H1 (cell line): ENCODE measurements around the gene MAGI2. TPM values are rescaled to one million over a fixed set of nuclear protein-coding genes. Genes with fewer than 3 reads are reported as not detected.

Experiments used
- CTCF ChIA-PET: fragments of 300-600 bp; sonication (Branson Sonifier 250); formaldehyde crosslinking; loops from one replicate; lab custom pipeline; 2021; ENCODE audit not compliant: partially characterized antibody; lab: Charles Lee
- POLR2A ChIA-PET: fragments of 300-600 bp; sonication (Branson Sonifier 250); formaldehyde crosslinking; loops from one replicate; lab custom pipeline; 2021; ENCODE audit warnings: inconsistent platforms; ENCODE audit not compliant: partially characterized antibody; lab: Charles Lee
- DNase-seq, 2 experiments: peaks; one replicate each; pipeline versions ENCODE4 v3.0.0 to v3.0.0-alpha.2; 2010 to 2022; ENCODE audit warnings: low spot score in 2 of 2, low read depth in 1 of 2, mixed read lengths in 1 of 2
- FAIRE-seq: peaks from 2 replicates; lab custom pipeline; 2011; peaks lifted over from hg19 to GRCh38; lab: Jason Lieb, UNC
- H2AFZ ChIP-seq: 2 replicates; pipeline ENCODE4 v1.8.1; 2012; ENCODE audit warnings: low read length, inconsistent platforms
- H2AK5ac ChIP-seq: 2 replicates; pipeline ENCODE4 v1.6.1; 2013; ENCODE audit warnings: low read depth, low read length
- H2BK120ac ChIP-seq: replicated peaks from 2 replicates; pipeline ENCODE3; 2013; ENCODE audit warnings: low read depth, low read length, inconsistent platforms
- H2BK12ac ChIP-seq: 2 replicates; pipeline ENCODE4 v1.6.1; 2013; ENCODE audit warnings: low read depth, low read length
- H2BK15ac ChIP-seq: 2 replicates; pipeline ENCODE4 v1.6.1; 2013; ENCODE audit warnings: low read length
- H2BK20ac ChIP-seq: 2 replicates; pipeline ENCODE4 v1.6.1; 2013; ENCODE audit warnings: low read length
- H2BK5ac ChIP-seq: 2 replicates; pipeline ENCODE4 v1.6.1; 2013; ENCODE audit warnings: low read depth, low read length
- H3K14ac ChIP-seq: 2 replicates; pipeline ENCODE4 v1.6.1; 2013; ENCODE audit warnings: inconsistent platforms; ENCODE audit not compliant: insufficient read length
- H3K18ac ChIP-seq: 2 replicates; pipeline ENCODE4 v1.6.1; 2013; ENCODE audit warnings: low read length; ENCODE audit errors: extremely low read depth
- H3K23ac ChIP-seq: 2 replicates; pipeline ENCODE4 v1.6.1; 2013; ENCODE audit warnings: inconsistent platforms; ENCODE audit not compliant: insufficient read length
- H3K23me2 ChIP-seq: 2 replicates; pipeline ENCODE4 v1.6.1; 2013; ENCODE audit warnings: low read depth, low read length
- H3K27ac ChIP-seq: 2 replicates; pipeline ENCODE4 v1.6.1; 2011; ENCODE audit warnings: low read depth, low read length, inconsistent platforms
- H3K27me3 ChIP-seq, 4 experiments: replicated peaks in 1 of 4; 1 replicate in 1 of 4; 2 replicates in 3 of 4; pipeline versions ENCODE4 v1.6.1 to v1.8.1; 2011 to 2013; ENCODE audit warnings: low read length in 3 of 4, mild to moderate bottlenecking in 3 of 4, inconsistent platforms in 2 of 4, mixed read lengths in 2 of 4, moderate library complexity in 1 of 4; ENCODE audit not compliant: control insufficient read depth in 3 of 4, insufficient read depth in 3 of 4; ENCODE audit errors: extremely low read depth in 1 of 4
- H3K36me3 ChIP-seq, 4 experiments: 2 replicates each; pipeline versions ENCODE4 v1.6.1 to v1.8.1; 2011 to 2013; ENCODE audit warnings: mild to moderate bottlenecking in 4 of 4, low read length in 3 of 4, moderate library complexity in 2 of 4, control low read depth in 1 of 4, inconsistent platforms in 1 of 4; ENCODE audit not compliant: insufficient read depth in 4 of 4, control insufficient read depth in 2 of 4
- H3K4ac ChIP-seq: replicated peaks from 2 replicates; pipeline ENCODE3; 2013; ENCODE audit warnings: low read length, low read depth, mixed read lengths, inconsistent platforms; ENCODE audit not compliant: insufficient read length
- H3K4me1 ChIP-seq, 4 experiments: replicated peaks in 1 of 4; 1 replicate in 1 of 4; 2 replicates in 3 of 4; pipeline versions ENCODE4 v1.6.1 to v1.8.1; 2011 to 2013; ENCODE audit warnings: low read length in 3 of 4, inconsistent platforms in 2 of 4, mixed read lengths in 1 of 4; ENCODE audit not compliant: insufficient read depth in 4 of 4, control insufficient read depth in 3 of 4
- H3K4me2 ChIP-seq, 2 experiments: 2 replicates each; pipeline versions ENCODE4 v1.6.1 to v1.8.1; 2011 to 2013; ENCODE audit warnings: low read depth in 2 of 2, low read length in 2 of 2, control low read depth in 1 of 2, inconsistent platforms in 1 of 2, mild to moderate bottlenecking in 1 of 2; ENCODE audit not compliant: insufficient read depth in 1 of 2
- H3K4me3 ChIP-seq, 4 experiments: fragments of 200-600, 300-600 bp in 1 of 4; sonication (generic), shearing (Covaris generic), sonication (Bioruptor Twin) in 1 of 4; 2 replicates each; pipeline versions ENCODE4 v1.5.1 to v1.8.1; 2011 to 2016; ENCODE audit warnings: low read length in 4 of 4, low read depth in 3 of 4, control low read depth in 2 of 4, inconsistent platforms in 2 of 4, mild to moderate bottlenecking in 2 of 4, mixed read lengths in 1 of 4, moderate library complexity in 1 of 4; ENCODE audit not compliant: insufficient read depth in 2 of 4; ENCODE audit errors: extremely low read depth in 1 of 4
- H3K56ac ChIP-seq: replicated peaks from 2 replicates; pipeline ENCODE3; 2013; ENCODE audit warnings: low read depth, mild to moderate bottlenecking, mixed read lengths, low read length, inconsistent platforms; ENCODE audit not compliant: insufficient read length
- H3K79me1 ChIP-seq: 2 replicates; pipeline ENCODE4 v1.6.1; 2013; ENCODE audit warnings: low read depth, low read length, control low read depth
- H3K79me2 ChIP-seq, 2 experiments: 2 replicates each; pipeline versions ENCODE4 v1.6.1 to v1.8.1; 2012 to 2013; ENCODE audit warnings: low read length in 2 of 2, mild to moderate bottlenecking in 2 of 2, inconsistent platforms in 1 of 2; ENCODE audit not compliant: insufficient read depth in 2 of 2, control insufficient read depth in 1 of 2
- H3K9ac ChIP-seq, 4 experiments: replicated peaks in 1 of 4; 1 replicate in 1 of 4; 2 replicates in 3 of 4; pipeline versions ENCODE4 v1.6.1 to v1.8.1; 2011 to 2013; ENCODE audit warnings: low read depth in 3 of 4, low read length in 3 of 4, control low read depth in 2 of 4, mild to moderate bottlenecking in 2 of 4, moderate library complexity in 2 of 4, inconsistent platforms in 1 of 4; ENCODE audit errors: extremely low read depth in 1 of 4
- H3K9me3 ChIP-seq, 2 experiments: 2 replicates each; pipeline versions ENCODE4 v1.6.1 to v1.8.1; 2012 to 2013; ENCODE audit warnings: mild to moderate bottlenecking in 2 of 2, moderate library complexity in 2 of 2, control low read depth in 1 of 2, inconsistent platforms in 1 of 2, low read depth in 1 of 2, low read length in 1 of 2, mixed read lengths in 1 of 2; ENCODE audit not compliant: insufficient read depth in 2 of 2
- H4K20me1 ChIP-seq, 2 experiments: replicated peaks in 1 of 2; 2 replicates each; pipeline versions ENCODE3 to v1.8.1; 2011 to 2013; ENCODE audit warnings: inconsistent platforms in 2 of 2, low read length in 2 of 2, mild to moderate bottlenecking in 1 of 2; ENCODE audit not compliant: insufficient read depth in 2 of 2, control insufficient read depth in 1 of 2
- H4K5ac ChIP-seq: 2 replicates; pipeline ENCODE4 v1.6.1; 2013; ENCODE audit warnings: low read length, low read depth, mixed read lengths, inconsistent platforms; ENCODE audit not compliant: insufficient read length
- H4K8ac ChIP-seq: 2 replicates; pipeline ENCODE4 v1.8.0; 2013; ENCODE audit warnings: mild to moderate bottlenecking, moderate library complexity, low read length, inconsistent platforms; ENCODE audit not compliant: insufficient read depth; ENCODE audit errors: extremely low read depth
- H4K91ac ChIP-seq: replicated peaks from 2 replicates; pipeline ENCODE3; 2013; ENCODE audit warnings: low read length, mixed read lengths, inconsistent platforms; ENCODE audit not compliant: insufficient read length
- BCL11A ChIP-seq, 2 experiments: IDR thresholded peaks; one replicate each; pipeline ENCODE4 v1.6.1; 2011; ENCODE audit warnings: low read depth in 2 of 2, low read length in 2 of 2, mild to moderate bottlenecking in 2 of 2
- CBX5 ChIP-seq: fragments of 300-800, 300-1000 bp; sonication (generic); IDR thresholded peaks from 2 replicates; pipeline ENCODE4 v1.7.1; 2016; ENCODE audit warnings: antibody characterized with exemption, low read length, low read depth
- CHD1 ChIP-seq: IDR thresholded peaks from 2 replicates; pipeline ENCODE4 v1.6.1; 2012; ENCODE audit warnings: low read depth, low read length, improper control_type of control experiment
- CREB1 ChIP-seq: IDR thresholded peaks from 2 replicates; pipeline ENCODE4 v1.6.1; 2012; ENCODE audit warnings: inconsistent platforms
- GABPA ChIP-seq: IDR thresholded peaks from 2 replicates; pipeline ENCODE4 v1.6.1; 2011; ENCODE audit warnings: mild to moderate bottlenecking, low read length, moderate library complexity, borderline replicate concordance; ENCODE audit not compliant: insufficient read depth
- JUN ChIP-seq: IDR thresholded peaks from 2 replicates; pipeline ENCODE4 v1.6.1; 2011; ENCODE audit warnings: low read depth, mild to moderate bottlenecking, improper control_type of control experiment, low read length
- JUND ChIP-seq: IDR thresholded peaks from 2 replicates; pipeline ENCODE4 v1.6.1; 2011; ENCODE audit warnings: mild to moderate bottlenecking, improper control_type of control experiment, low read length
- NRF1 ChIP-seq: IDR thresholded peaks from 2 replicates; pipeline ENCODE4 v1.6.1; 2011; ENCODE audit warnings: mild to moderate bottlenecking, low read depth, low read length, improper control_type of control experiment
- SIX5 ChIP-seq: IDR thresholded peaks from 2 replicates; pipeline ENCODE4 v1.6.1; 2011; ENCODE audit warnings: mild to moderate bottlenecking, low read depth, low read length
- SP4 ChIP-seq: IDR thresholded peaks from 2 replicates; pipeline ENCODE4 v1.6.1; 2012; ENCODE audit warnings: low read length, inconsistent platforms
- WGBS, 2 experiments: shearing (Covaris generic) in 1 of 2; methylation state at CpG; one replicate each; pipeline versions ENCODE4 v1.1.6 to v1.1.7; 2013 to 2015; ENCODE audit warnings: low lambda C conversion rate in 2 of 2, mixed read lengths in 2 of 2, inconsistent platforms in 1 of 2, low coverage in 1 of 2, missing lambda C conversion rate in 1 of 2; ENCODE audit not compliant: insufficient replicate concordance in 2 of 2, insufficient coverage in 1 of 2, insufficient read length in 1 of 2; ENCODE audit errors: extremely low coverage in 1 of 2, missing lambda C conversion rate in 1 of 2; 5-methylcytosine and 5-hydroxymethylcytosine counted together
- polyA plus RNA-seq, 7 experiments: library from polyadenylated mRNA; depleted of rRNA in 3 of 7; stranded (reverse) in 5 of 7; unstranded in 2 of 7; fragments of >200 nt in 5 of 7; fragments of 200-250 nt in 2 of 7; gene quantifications; 1 replicate in 5 of 7; 2 replicates in 1 of 7; 4 replicates in 1 of 7; pipeline versions ENCODE4 v1.2.1 to v1.2.3, GENCODE V29; 2011 to 2013; ENCODE audit warnings: missing spikeins in 2 of 7, mixed read lengths in 2 of 7
- total RNA-seq: library from RNA; stranded (reverse); fragmentation: NEBNext Ultra II Directional; extraction: Animal tissue kit (Norgen Biotek cat#: 25700); gene quantifications from 2 replicates; pipeline ENCODE4 v1.2.1, GENCODE V29; 2021
- TF ChIP-seq, protein P1 (sequence below), 3 experiments: IDR thresholded peaks; 1 replicate in 2 of 3; 2 replicates in 1 of 3; pipeline versions ENCODE4 v1.5.1 to v1.6.1; 2011; ENCODE audit warnings: low read length in 3 of 3, mild to moderate bottlenecking in 3 of 3, inconsistent platforms in 2 of 3, low read depth in 1 of 3, moderate library complexity in 1 of 3; ENCODE audit not compliant: insufficient read depth in 1 of 3; ENCODE audit errors: control extremely low read depth in 1 of 3

The MAGI2 gene
- total and polyA plus RNA-seq, 2 of the 8 experiments (the other 6 are each of a cell fraction or from before 2014, with no cell fraction given): 6.0 to 27.3 TPM

DNA sequence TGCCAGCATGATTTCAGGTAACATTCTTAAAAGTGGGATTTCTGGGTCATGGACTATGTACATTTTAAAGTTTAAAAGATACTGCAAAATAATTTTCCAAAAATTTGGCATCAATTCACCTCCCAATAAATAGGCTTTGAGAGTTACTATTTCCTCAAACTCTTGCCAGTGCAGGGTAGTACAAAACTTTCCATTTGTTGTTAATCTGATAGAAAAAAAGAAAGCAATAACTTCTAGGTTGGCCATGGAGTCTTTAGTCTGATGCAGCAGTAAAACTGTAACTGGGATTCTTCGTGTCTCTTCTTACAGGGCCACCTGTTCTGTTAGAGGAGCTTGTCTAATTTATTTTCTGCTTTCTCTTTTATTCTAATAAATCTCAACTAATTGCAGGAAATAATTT is 241.1 kb downstream of the MAGI2 start:
- Histone ChIP-seq H3K23ac (no peak overlapping the region), H4K8ac (no peak overlapping the region), H2AK5ac (no peak overlapping the region), H3K18ac (no peak overlapping the region), H2AFZ (no peak overlapping the region), H3K4me3 (no peak overlapping the region), H2BK120ac (no peak overlapping the region), H3K9me3 (no peaks in the 10 kb centered on the region), H2BK12ac (no peak overlapping the region), H3K79me1 (no peaks in the 10 kb centered on the region), H3K27me3 (no peaks in the 10 kb centered on the region), H3K23me2 (no peaks in the 10 kb centered on the region), H4K91ac (no peak overlapping the region), H3K14ac (no peak overlapping the region), H3K27ac (no peak overlapping the region), H4K20me1 (no peaks in the 10 kb centered on the region), H4K5ac (no peak overlapping the region), H3K56ac (no peak overlapping the region), H3K4me2 (no peak overlapping the region), H3K4me1 (peaks cover 0 to 3% (median 0%) of the 10 kb centered on the region in 4 experiments; a peak in 2 of 7 replicates), H2BK5ac (no peak overlapping the region), H3K36me3 (no peaks in the 10 kb centered on the region), H3K9ac (no peak overlapping the region), H2BK20ac (no peak overlapping the region), H3K4ac (no peak overlapping the region), H3K79me2 (no peaks in the 10 kb centered on the region), H2BK15ac (no peak overlapping the region)
- TF ChIP-seq NRF1: no peak
- no peak for TF ChIP-seq CREB1
- no peak for TF ChIP-seq SP4
- TF ChIP-seq JUND: no peak
- TF ChIP-seq SIX5: no peak
- no peak for TF ChIP-seq JUN
- TF ChIP-seq BCL11A (IDR thresholded peaks at IDR 0.05; ENCODE audit: low read depth in 2 of 2, low read length in 2 of 2): no peak
- TF ChIP-seq CBX5: no peak
- TF ChIP-seq, protein P1, sequence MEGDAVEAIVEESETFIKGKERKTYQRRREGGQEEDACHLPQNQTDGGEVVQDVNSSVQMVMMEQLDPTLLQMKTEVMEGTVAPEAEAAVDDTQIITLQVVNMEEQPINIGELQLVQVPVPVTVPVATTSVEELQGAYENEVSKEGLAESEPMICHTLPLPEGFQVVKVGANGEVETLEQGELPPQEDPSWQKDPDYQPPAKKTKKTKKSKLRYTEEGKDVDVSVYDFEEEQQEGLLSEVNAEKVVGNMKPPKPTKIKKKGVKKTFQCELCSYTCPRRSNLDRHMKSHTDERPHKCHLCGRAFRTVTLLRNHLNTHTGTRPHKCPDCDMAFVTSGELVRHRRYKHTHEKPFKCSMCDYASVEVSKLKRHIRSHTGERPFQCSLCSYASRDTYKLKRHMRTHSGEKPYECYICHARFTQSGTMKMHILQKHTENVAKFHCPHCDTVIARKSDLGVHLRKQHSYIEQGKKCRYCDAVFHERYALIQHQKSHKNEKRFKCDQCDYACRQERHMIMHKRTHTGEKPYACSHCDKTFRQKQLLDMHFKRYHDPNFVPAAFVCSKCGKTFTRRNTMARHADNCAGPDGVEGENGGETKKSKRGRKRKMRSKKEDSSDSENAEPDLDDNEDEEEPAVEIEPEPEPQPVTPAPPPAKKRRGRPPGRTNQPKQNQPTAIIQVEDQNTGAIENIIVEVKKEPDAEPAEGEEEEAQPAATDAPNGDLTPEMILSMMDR (IDR thresholded peaks at IDR 0.05; ENCODE audit: control extremely low read depth in 1 of 3, insufficient read depth in 1 of 3, low read depth in 1 of 3, low read length in 3 of 3): no peak
- no peak for TF ChIP-seq CHD1
- TF ChIP-seq GABPA: no peak
- WGBS, 2 experiments: 100% methylated on average over 1 of the region's 1 CpG; no CpG with 5 or more reads in 1 of the 2 experiments
- ChIA-PET POLR2A (no interaction called here), CTCF (interaction anchor here (0.7 kb wide), 1 partner anchor 280 kb away, joined by 3 read pairs; no protein-coding TSS in a partner anchor)
- FAIRE-seq: no peak
- DNase-seq: no peak
